SKM-1 treated with dmso at 0.1 percent for 144 hours (cell line): ENCODE data around the gene PROSER1.
A peak's percentile ranks its signal among the peaks of the same experiment; 100 is the strongest.
"Not testable (repeated sequence)": the region's sequence is repeated elsewhere in the genome, so short reads cannot be mapped to it uniquely, and the experiment has no call there.

Experiments
- DNase-seq: peaks from one replicate; lab custom pipeline; 2025; ENCODE audit not compliant: unreplicated experiment; lab: John Stamatoyannopoulos, UW

PROSER1 gene

GRCh38 chr13:39037880-39038568 lies at the start of gene PROSER1, which contains the start of gene NHLRC3:
Gene PROSER1 (minus strand): TSS chr13:39038089. CDS start chr13:39037242, 847 bp downstream.
Gene NHLRC3 (plus strand): TSS chr13:39038456. CDS start chr13:39038640, 184 bp downstream.
- peak; percentile 84 for DNase-seq

- DNase-seq: not testable (repeated sequence)
These were observed 48.5 kb upstream of the PROSER1 start for GRCh38 chr13:39086251-39086945.

GRCh38 chr13:39073983-39074382 lies 36.1 kb upstream of the PROSER1 start:
- DNase-seq: no peak

- DNase-seq: no peak
These were observed 35.0 kb upstream of the PROSER1 start for GRCh38 chr13:39072842-39073241.

- no peak for DNase-seq
These were observed 24.1 kb upstream of the PROSER1 start for GRCh38 chr13:39062004-39062403.

GRCh38 chr13:39058040-39058439 lies 20.2 kb upstream of the PROSER1 start:
- DNase-seq: no peak

- no peak for DNase-seq
These were observed 18.1 kb upstream of the PROSER1 start for GRCh38 chr13:39056018-39056417.

GRCh38 chr13:39054112-39054511 lies 16.2 kb upstream of the PROSER1 start:
- no peak for DNase-seq

GRCh38 chr13:39052944-39053343 lies 15.1 kb upstream of the PROSER1 start:
- DNase-seq: no peak

- DNase-seq: no peak
These were observed 13.3 kb upstream of the PROSER1 start for GRCh38 chr13:39051157-39051556.

- DNase-seq: no peak
These were observed 11.4 kb upstream of the PROSER1 start for GRCh38 chr13:39049274-39049673.

GRCh38 chr13:39048806-39049205 lies 10.9 kb upstream of the PROSER1 start:
- DNase-seq: no peak

GRCh38 chr13:39047560-39047959 lies 9.7 kb upstream of the PROSER1 start:
- DNase-seq: no peak

GRCh38 chr13:39044536-39044935 lies 6.6 kb upstream of the PROSER1 start:
- DNase-seq: no peak

GRCh38 chr13:39040206-39040605 lies 2.3 kb upstream of the PROSER1 start:
- peak; percentile 8 for DNase-seq

GRCh38 chr13:39039041-39039440 lies 1.2 kb upstream of the PROSER1 start:
- DNase-seq: no peak

GRCh38 chr13:39038569-39039030 lies 711 bp upstream of the PROSER1 start:
- DNase-seq: peak; percentile 31

- no peak for DNase-seq
These were observed 444 bp downstream of the PROSER1 start for GRCh38 chr13:39037410-39037879.

- no peak for DNase-seq
These were observed 1.7 kb downstream of the PROSER1 start for GRCh38 chr13:39036212-39036611.

- no peak for DNase-seq
These were observed 2.1 kb downstream of the PROSER1 start for GRCh38 chr13:39035799-39036198.

GRCh38 chr13:39035204-39035603 lies 2.7 kb downstream of the PROSER1 start:
- no peak for DNase-seq

- DNase-seq: no peak
These were observed 3.8 kb downstream of the PROSER1 start for GRCh38 chr13:39034085-39034484.
